Liver (tissue), 9 donors: ENCODE measurements around the gene TMEM141. TPM values are rescaled to one million over a fixed set of nuclear protein-coding genes. Genes with fewer than 3 reads are reported as not detected.
A peak's percentile ranks its signal among the peaks of the same experiment; 100 is the strongest.

Source experiments
- DNase-seq: peaks from one replicate; pipeline ENCODE4 v3.0.0-alpha.2; 2017; ENCODE audit warnings: low spot score
- H3K27ac ChIP-seq, 2 donors: one replicate each; pipeline ENCODE4 v1.7.0; 2013; ENCODE audit warnings: inconsistent platforms in 2 of 2, low read length in 2 of 2, control low read depth in 1 of 2, low read depth in 1 of 2, mild to moderate bottlenecking in 1 of 2
- H3K27me3 ChIP-seq, 4 donors: one replicate each; pipeline versions ENCODE4 v1.6.1 to v1.7.0; 2013; ENCODE audit warnings: low read length in 3 of 4, inconsistent platforms in 1 of 4, mild to moderate bottlenecking in 1 of 4, moderate library complexity in 1 of 4; ENCODE audit not compliant: control insufficient read depth in 4 of 4, insufficient read depth in 4 of 4
- H3K36me3 ChIP-seq, 4 donors: one replicate each; pipeline versions ENCODE4 v1.6.1 to v1.7.0; 2013; ENCODE audit warnings: low read length in 3 of 4, mild to moderate bottlenecking in 3 of 4, low read depth in 1 of 4, moderate library complexity in 1 of 4; ENCODE audit not compliant: control insufficient read depth in 4 of 4, insufficient read depth in 3 of 4
- H3K4me1 ChIP-seq, 4 donors: one replicate each; pipeline versions ENCODE4 v1.6.1 to v1.7.0; 2013; ENCODE audit warnings: low read length in 3 of 4, mild to moderate bottlenecking in 3 of 4, moderate library complexity in 1 of 4; ENCODE audit not compliant: control insufficient read depth in 4 of 4, insufficient read depth in 4 of 4
- H3K4me3 ChIP-seq, 3 donors: one replicate each; pipeline versions ENCODE4 v1.6.1 to v1.7.0; 2013; ENCODE audit warnings: low read length in 3 of 3, control low read depth in 1 of 3, low read depth in 1 of 3, mild to moderate bottlenecking in 1 of 3
- H3K9ac ChIP-seq, 2 donors: one replicate each; pipeline ENCODE4 v1.7.0; 2013; ENCODE audit warnings: low read length in 2 of 2, mild to moderate bottlenecking in 2 of 2, moderate library complexity in 2 of 2, control low read depth in 1 of 2, low read depth in 1 of 2
- H3K9me3 ChIP-seq, 4 donors: one replicate each; pipeline versions ENCODE4 v1.6.1 to v1.7.0; 2013; ENCODE audit warnings: low read length in 3 of 4; ENCODE audit not compliant: control insufficient read depth in 4 of 4
- CTCF ChIP-seq: fragments of 150-350 bp; IDR thresholded peaks from 2 replicates; pipeline ENCODE4 v1.5.1; 2017; ENCODE audit warnings: improper control_type of control experiment, low read depth, low read length; ENCODE audit not compliant: missing input control
- EGR1 ChIP-seq, 2 donors: IDR thresholded peaks; 2 replicates each; pipeline ENCODE4 v1.6.1; 2016 to 2018; ENCODE audit warnings: antibody characterized with exemption in 2 of 2, low read depth in 2 of 2
- FOXA1 ChIP-seq: IDR thresholded peaks from 2 replicates; pipeline ENCODE4 v1.6.1; 2016; ENCODE audit warnings: antibody characterized with exemption
- FOXA2 ChIP-seq: IDR thresholded peaks from 2 replicates; pipeline ENCODE4 v1.6.1; 2016; ENCODE audit warnings: antibody characterized with exemption
- GABPA ChIP-seq, 2 donors: IDR thresholded peaks in 1 of 2; conservative IDR thresholded peaks in 1 of 2; 2 replicates each; pipeline ENCODE4 v1.6.1; 2016; ENCODE audit warnings: antibody characterized with exemption in 2 of 2, mild to moderate bottlenecking in 1 of 2, moderate library complexity in 1 of 2
- HNF4A ChIP-seq, 2 donors: conservative IDR thresholded peaks; 2 replicates each; pipeline ENCODE4 v1.6.1; 2016; ENCODE audit warnings: antibody characterized with exemption in 2 of 2, mild to moderate bottlenecking in 2 of 2
- HNF4G ChIP-seq: IDR thresholded peaks from 2 replicates; pipeline ENCODE4 v1.6.1; 2016; ENCODE audit warnings: antibody characterized with exemption
- JUND ChIP-seq, 2 donors: IDR thresholded peaks; 2 replicates each; pipeline ENCODE4 v1.6.1; 2016; ENCODE audit warnings: antibody characterized with exemption in 2 of 2
- MAX ChIP-seq: IDR thresholded peaks from 2 replicates; pipeline ENCODE4 v1.6.1; 2016; ENCODE audit warnings: antibody characterized with exemption
- NR2F2 ChIP-seq: IDR thresholded peaks from 2 replicates; pipeline ENCODE4 v1.6.1; 2016; ENCODE audit warnings: antibody characterized with exemption
- RAD21 ChIP-seq, 2 donors: IDR thresholded peaks; 2 replicates each; pipeline ENCODE4 v1.6.1; 2016; ENCODE audit warnings: antibody characterized with exemption in 2 of 2, mild to moderate bottlenecking in 2 of 2
- REST ChIP-seq: IDR thresholded peaks from 2 replicates; pipeline ENCODE4 v1.6.1; 2016; ENCODE audit warnings: antibody characterized with exemption, mild to moderate bottlenecking
- RXRA ChIP-seq, 2 donors: IDR thresholded peaks; 2 replicates each; pipeline ENCODE4 v1.6.1; 2017 to 2018; ENCODE audit warnings: antibody characterized with exemption in 2 of 2, mild to moderate bottlenecking in 1 of 2
- SP1 ChIP-seq: IDR thresholded peaks from 2 replicates; pipeline ENCODE4 v1.6.1; 2018; ENCODE audit warnings: antibody characterized with exemption, mild to moderate bottlenecking
- YY1 ChIP-seq: IDR thresholded peaks from 2 replicates; pipeline ENCODE4 v1.6.1; 2016; ENCODE audit warnings: antibody characterized with exemption, mild to moderate bottlenecking
- ZBTB33 ChIP-seq: IDR thresholded peaks from 2 replicates; pipeline ENCODE4 v1.6.1; 2016; ENCODE audit warnings: antibody characterized with exemption
- WGBS: extraction: QIAGEN DNeasy Blood & Tissue Kit; methylation state at CpG from one replicate; pipeline ENCODE4 v1.1.7; 2013; 5-methylcytosine and 5-hydroxymethylcytosine counted together
- polyA plus RNA-seq, 2 donors: library from polyadenylated mRNA; stranded (reverse) in 1 of 2; unstranded in 1 of 2; fragments of 200-250 nt in 1 of 2; fragments of >200 nt in 1 of 2; fragmentation: Nextera tagmentation in 1 of 2; extraction: Ambion mirVana in 1 of 2; gene quantifications; one replicate each; pipeline versions ENCODE4 v1.2.1 to v1.2.3, GENCODE V29; 2013 to 2015
- total RNA-seq, 2 donors: library from RNA; depleted of rRNA; stranded (reverse); fragments of >200 nt; gene quantifications; one replicate each; pipeline ENCODE4 v1.2.3, GENCODE V29; 2014
- donor health status: healthy.
- donor health status: healthy.
- donor health status: healthy.
- donor health status: healthy.
- donor health status: healthy.

TMEM141 gene
- total and polyA plus RNA-seq, 4 donors, result 32.2 to 74.7 (median 66.2) TPM

GRCh38 chr9:136808806-136809158 is 17.6 kb downstream of the TMEM141 start:
- Histone ChIP-seq H3K9me3 (no peaks in the 10 kb centered on the region), H3K4me1 (peaks cover 3 to 29% (median 25%) of the 10 kb centered on the region in 4 donors), H3K27ac (peak overlapping the region in 1 of 2 donors; percentile 59), H3K9ac (peak overlapping the region; percentile 36 to 45), H3K4me3 (peak overlapping the region; percentile 72 to 92 (median 74)), H3K27me3 (no peaks in the 10 kb centered on the region), H3K36me3 (peaks cover 0 to 6% (median 2%) of the 10 kb centered on the region in 4 donors)
- no peak for DNase-seq
- TF ChIP-seq FOXA2, result no peak
- no peak for TF ChIP-seq YY1
- TF ChIP-seq JUND (IDR thresholded peaks at IDR 0.05), result no peak
- no peak for TF ChIP-seq NR2F2
- TF ChIP-seq HNF4A (conservative IDR thresholded peaks at IDR 0.05), result no peak
- TF ChIP-seq RXRA (IDR thresholded peaks at IDR 0.05), result no peak
- TF ChIP-seq HNF4G, result no peak
- no peak for TF ChIP-seq SP1
- TF ChIP-seq RAD21 (IDR thresholded peaks at IDR 0.05), result no peak
- TF ChIP-seq FOXA1, result no peak
- TF ChIP-seq ZBTB33, result no peak
- no peak for TF ChIP-seq EGR1 (IDR thresholded peaks at IDR 0.05; ENCODE audit: low read depth in 2 of 2)
- WGBS, result 11% methylated on average over 14 of the region's 14 CpGs

- Histone ChIP-seq H3K27me3 (no peaks in the 10 kb centered on the region), H3K4me1 (peaks cover 0 to 4% (median 3%) of the 10 kb centered on the region in 4 donors), H3K27ac (no peak overlapping the region), H3K4me3 (no peak overlapping the region), H3K9ac (no peak overlapping the region), H3K9me3 (no peaks in the 10 kb centered on the region), H3K36me3 (peaks cover 0 to 9% (median 3%) of the 10 kb centered on the region in 4 donors)
- 95% methylated on average over 13 of the region's 13 CpGs for WGBS
- DNase-seq, result no peak
- TF ChIP-seq NR2F2, result no peak
- no peak for TF ChIP-seq CTCF
- TF ChIP-seq FOXA1, result no peak
- no peak for TF ChIP-seq GABPA (IDR thresholded peaks at IDR 0.05 in 1 of 2, conservative IDR thresholded peaks at IDR 0.05 in 1 of 2)
- TF ChIP-seq HNF4A (conservative IDR thresholded peaks at IDR 0.05), result no peak
- no peak for TF ChIP-seq HNF4G
- no peak for TF ChIP-seq JUND (IDR thresholded peaks at IDR 0.05)
- TF ChIP-seq RXRA (IDR thresholded peaks at IDR 0.05), result no peak
- no peak for TF ChIP-seq FOXA2
- TF ChIP-seq MAX, result no peak
- TF ChIP-seq ZBTB33, result no peak
- TF ChIP-seq SP1, result no peak
- no peak for TF ChIP-seq RAD21 (IDR thresholded peaks at IDR 0.05)
- no peak for TF ChIP-seq REST
Measured at GRCh38 chr9:136814725-136815421, 23.7 kb downstream of the TMEM141 start.
